GM21515 (cell line): Measurements from ENCODE around the gene ST3GAL2.
"Not testable (repeated sequence)": the region's sequence is repeated elsewhere in the genome, so short reads cannot be mapped to it uniquely, and the experiment has no call there.

Experiments
- ATAC-seq: cut with Tn5 transposase; IDR thresholded peaks from one replicate; pipeline ENCODE4 v1.9.1; 2021; ENCODE audit not compliant: unreplicated experiment

ST3GAL2 gene

GRCh38 chr16:70419384-70420327, 19.2 kb downstream of the ST3GAL2 start:
- no peak for ATAC-seq

- no peak for ATAC-seq
Observed at GRCh38 chr16:70418993-70419318, 19.9 kb downstream of the ST3GAL2 start.

GRCh38 chr16:70418274-70418992, 20.5 kb downstream of the ST3GAL2 start:
- no peak for ATAC-seq

GRCh38 chr16:70417661-70418060, 21.2 kb downstream of the ST3GAL2 start:
- ATAC-seq = no peak

- ATAC-seq = peak; percentile 71
Observed at GRCh38 chr16:70416748-70417616, 21.9 kb downstream of the ST3GAL2 start.

- not testable (repeated sequence) for ATAC-seq
Observed at GRCh38 chr16:70413572-70413971, 25.3 kb downstream of the ST3GAL2 start.

GRCh38 chr16:70412385-70412784, 26.5 kb downstream of the ST3GAL2 start:
- ATAC-seq = no peak

GRCh38 chr16:70410734-70411133, 28.2 kb downstream of the ST3GAL2 start:
- no peak for ATAC-seq

- no peak for ATAC-seq
Observed at GRCh38 chr16:70407811-70408274, 31.1 kb downstream of the ST3GAL2 start.

GRCh38 chr16:70406104-70406503, 32.8 kb downstream of the ST3GAL2 start:
- not testable (repeated sequence) for ATAC-seq

- no peak for ATAC-seq
Observed at GRCh38 chr16:70402916-70403659, 35.8 kb downstream of the ST3GAL2 start.

- ATAC-seq = no peak
Observed at GRCh38 chr16:70399951-70400350, 38.9 kb downstream of the ST3GAL2 start.

- ATAC-seq = no peak
Observed at GRCh38 chr16:70399381-70399780, 39.5 kb downstream of the ST3GAL2 start.

GRCh38 chr16:70398177-70398743, 40.6 kb downstream of the ST3GAL2 start:
- ATAC-seq = no peak

- no peak for ATAC-seq
Observed at GRCh38 chr16:70396246-70396904, 42.5 kb downstream of the ST3GAL2 start.

GRCh38 chr16:70395345-70395901, 43.5 kb downstream of the ST3GAL2 start:
- peak; percentile 47 for ATAC-seq

GRCh38 chr16:70394853-70395252, 44.0 kb downstream of the ST3GAL2 start:
- ATAC-seq = no peak

GRCh38 chr16:70393662-70394061, 45.2 kb downstream of the ST3GAL2 start:
- no peak for ATAC-seq

- no peak for ATAC-seq
Observed at GRCh38 chr16:70392606-70393005, 46.3 kb downstream of the ST3GAL2 start.
